ENCODE measurements around the gene KRTAP10-2. TPM values are rescaled to one million over a fixed set of nuclear protein-coding genes. Genes with fewer than 3 reads are reported as not detected.

The KRTAP10-2 gene
- total RNA-seq, 1 donor from 2014 or later, result not detected

DNA sequence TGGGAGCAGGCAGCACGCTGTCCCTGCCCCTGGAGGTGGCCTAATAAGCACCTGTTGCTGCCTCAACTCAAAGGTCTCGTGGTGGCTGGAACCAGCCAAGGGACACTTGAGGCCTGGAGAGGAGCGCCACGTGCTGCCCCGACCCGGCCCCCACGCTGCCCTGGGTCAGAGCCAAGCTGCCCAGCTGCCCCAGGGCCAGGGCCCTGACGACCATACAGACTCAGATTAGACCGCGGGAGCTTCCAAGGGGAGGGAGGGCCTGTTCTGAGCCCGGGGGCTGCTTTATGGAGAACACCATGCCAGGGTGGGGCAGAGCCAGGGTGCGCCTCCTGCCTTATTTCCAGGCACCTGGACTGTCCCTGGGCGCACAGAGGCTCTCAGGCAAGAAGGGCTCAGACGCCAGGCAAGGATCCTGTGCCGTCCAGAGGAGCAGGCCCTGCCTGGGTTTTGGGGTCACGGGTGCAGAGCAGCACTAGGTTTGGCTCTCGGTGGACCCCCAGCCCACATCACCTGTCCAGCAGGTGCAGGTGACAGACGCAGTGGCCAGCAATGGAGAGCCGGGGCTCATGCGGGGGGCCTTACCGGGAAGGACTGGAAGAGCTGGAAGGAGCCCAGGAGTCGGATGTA, 29.9 kb downstream of the KRTAP10-2 start:
- no peak for DNase-seq (ENCODE audit: extremely low spot score in 2 of 2)
- intact Hi-C loops (cut with DNase I), result no loop called here
- no peak for TF ChIP-seq POLR2A (IDR thresholded peaks at IDR 0.05)
- TF ChIP-seq, protein P1, sequence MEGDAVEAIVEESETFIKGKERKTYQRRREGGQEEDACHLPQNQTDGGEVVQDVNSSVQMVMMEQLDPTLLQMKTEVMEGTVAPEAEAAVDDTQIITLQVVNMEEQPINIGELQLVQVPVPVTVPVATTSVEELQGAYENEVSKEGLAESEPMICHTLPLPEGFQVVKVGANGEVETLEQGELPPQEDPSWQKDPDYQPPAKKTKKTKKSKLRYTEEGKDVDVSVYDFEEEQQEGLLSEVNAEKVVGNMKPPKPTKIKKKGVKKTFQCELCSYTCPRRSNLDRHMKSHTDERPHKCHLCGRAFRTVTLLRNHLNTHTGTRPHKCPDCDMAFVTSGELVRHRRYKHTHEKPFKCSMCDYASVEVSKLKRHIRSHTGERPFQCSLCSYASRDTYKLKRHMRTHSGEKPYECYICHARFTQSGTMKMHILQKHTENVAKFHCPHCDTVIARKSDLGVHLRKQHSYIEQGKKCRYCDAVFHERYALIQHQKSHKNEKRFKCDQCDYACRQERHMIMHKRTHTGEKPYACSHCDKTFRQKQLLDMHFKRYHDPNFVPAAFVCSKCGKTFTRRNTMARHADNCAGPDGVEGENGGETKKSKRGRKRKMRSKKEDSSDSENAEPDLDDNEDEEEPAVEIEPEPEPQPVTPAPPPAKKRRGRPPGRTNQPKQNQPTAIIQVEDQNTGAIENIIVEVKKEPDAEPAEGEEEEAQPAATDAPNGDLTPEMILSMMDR (IDR thresholded peaks at IDR 0.05), result no peak
- TF ChIP-seq POLR2AphosphoS5 (IDR thresholded peaks at IDR 0.05; ENCODE audit: insufficient read depth in 1 of 2, low read depth in 1 of 2), result no peak

DNA sequence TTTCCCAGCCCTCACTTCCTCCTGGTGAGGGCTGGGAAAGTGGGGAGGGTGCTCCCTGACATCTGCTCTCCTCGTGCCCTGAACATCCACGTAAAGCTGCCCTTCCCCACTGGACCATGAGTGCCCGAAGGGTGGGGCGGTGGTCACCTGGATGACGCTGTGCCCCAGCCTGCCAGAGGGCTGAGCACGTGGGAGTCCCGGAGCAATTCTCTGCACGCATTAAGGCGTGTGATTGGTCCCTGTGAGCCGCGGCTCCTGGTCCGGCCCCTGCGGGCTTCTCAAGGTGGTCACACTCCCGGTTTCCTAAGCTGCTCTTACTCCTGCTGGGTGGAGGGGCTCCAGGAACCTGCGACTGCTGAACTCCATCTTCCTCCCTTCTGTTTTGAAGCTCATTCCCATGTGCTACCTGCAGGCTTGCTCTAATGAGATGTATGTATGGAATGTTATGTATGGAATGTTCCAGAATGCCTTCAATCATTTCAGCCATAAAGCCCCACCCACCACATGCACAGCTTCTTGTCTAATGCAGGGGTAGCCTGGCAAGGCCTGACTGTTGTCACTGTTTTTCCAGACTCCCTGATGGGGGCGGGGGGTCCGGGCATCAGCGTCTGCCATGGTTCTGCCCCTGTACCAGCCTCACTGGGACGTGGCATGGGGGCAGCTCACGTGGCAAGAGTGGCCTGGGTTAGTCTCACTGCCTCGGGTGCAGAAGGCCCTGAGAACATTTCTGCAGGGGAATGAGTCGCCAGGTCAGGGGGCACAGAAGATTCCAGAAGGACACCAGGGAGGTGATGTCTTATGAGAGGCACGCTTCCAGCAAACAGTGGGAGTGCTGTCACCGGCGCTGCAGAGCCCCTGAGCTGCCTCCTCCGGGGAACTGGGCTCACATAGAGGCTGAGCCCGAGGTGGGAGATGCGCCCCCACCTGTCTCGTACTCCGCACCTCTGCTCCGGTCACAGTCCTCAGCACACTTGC, 30.7 kb downstream of the KRTAP10-2 start:
- Histone ChIP-seq H3K36me3 (no peaks in the 10 kb centered on the region), H3K27ac (no peak overlapping the region), H3K9me3 (no peaks in the 10 kb centered on the region), H3K4me3 (no peak overlapping the region), H3K27me3 (no peaks in the 10 kb centered on the region), H3K4me1 (no peaks in the 10 kb centered on the region)
- TF ChIP-seq, protein P1 (IDR thresholded peaks at IDR 0.05), result no peak
- TF ChIP-seq POLR2A (IDR thresholded peaks at IDR 0.05) (no peak), POLR2AphosphoS5 (IDR thresholded peaks at IDR 0.05; ENCODE audit: insufficient read depth in 1 of 2, low read depth in 1 of 2) (no peak)
- intact Hi-C loops (cut with DNase I), result no loop called here
- DNase-seq (ENCODE audit: extremely low spot score in 2 of 2), result no peak

More for the DNA sequence above, 29.9 kb downstream of the KRTAP10-2 start:
- H3K27me3 ChIP-seq, result no peaks in the 10 kb centered on the region
- no peak overlapping the region for H3K4me3 ChIP-seq
- H3K4me1 ChIP-seq, result no peaks in the 10 kb centered on the region
- no peaks in the 10 kb centered on the region for H3K9me3 ChIP-seq
- H3K27ac ChIP-seq, result no peak overlapping the region
- no peaks in the 10 kb centered on the region for H3K36me3 ChIP-seq

DNA sequence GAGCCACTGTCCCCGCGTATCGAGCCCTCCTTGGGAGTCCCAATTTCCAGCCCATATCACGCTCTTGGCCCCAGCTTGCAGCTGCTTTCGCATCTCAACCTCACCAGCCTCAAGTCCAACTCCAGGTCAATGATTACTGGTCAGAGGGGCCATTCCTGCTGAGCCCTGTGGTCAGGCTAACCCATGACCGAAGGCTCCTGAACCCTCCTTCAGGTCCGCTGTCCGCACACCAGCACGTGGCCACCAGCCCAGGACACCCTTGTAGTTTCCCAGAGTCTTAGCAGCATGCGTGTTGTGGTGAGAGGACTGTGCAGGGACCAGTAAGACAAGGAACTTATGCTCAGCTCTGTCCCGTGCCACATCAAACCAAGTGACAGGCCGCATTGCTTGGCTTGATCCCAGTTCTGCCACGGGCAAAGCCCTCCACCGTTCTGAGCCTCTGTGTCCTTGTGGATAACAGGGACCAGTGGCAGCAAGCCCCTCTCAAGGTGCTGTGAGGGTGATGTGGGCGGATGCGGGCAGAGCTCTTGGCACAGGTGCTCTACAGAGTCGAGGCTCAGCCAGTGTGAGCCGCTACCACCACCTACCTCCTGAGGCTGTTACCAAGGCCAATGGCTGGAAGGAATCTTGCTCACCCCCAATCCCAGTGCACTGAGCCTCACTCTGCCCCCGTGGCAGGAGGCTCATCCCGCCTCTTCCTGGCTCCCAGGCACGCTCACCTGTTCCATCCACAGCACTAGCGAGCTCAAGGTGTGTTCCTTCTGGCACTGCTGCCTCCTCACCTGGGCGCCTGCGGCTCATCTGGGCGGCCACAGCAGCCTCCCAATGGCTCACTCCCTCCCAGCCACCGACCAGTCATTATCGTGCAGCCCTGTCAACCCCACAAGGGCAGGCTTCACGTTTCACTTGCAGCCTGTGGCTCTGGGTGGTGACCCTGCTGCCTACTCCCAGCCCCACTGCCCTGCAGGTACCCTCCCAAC, 31.7 kb downstream of the KRTAP10-2 start:
- H3K4me1 ChIP-seq, result no peaks in the 10 kb centered on the region
- H3K4me3 ChIP-seq, result no peak overlapping the region
- intact Hi-C loops (cut with DNase I), result no loop called here
- no peaks in the 10 kb centered on the region for H3K9me3 ChIP-seq
- no peak for DNase-seq (ENCODE audit: extremely low spot score in 2 of 2)
- H3K27ac ChIP-seq, result no peak overlapping the region
- H3K36me3 ChIP-seq, result no peaks in the 10 kb centered on the region
- TF ChIP-seq POLR2A (IDR thresholded peaks at IDR 0.05), result no peak
- TF ChIP-seq, protein P1 (IDR thresholded peaks at IDR 0.05), result no peak
- no peak for TF ChIP-seq POLR2AphosphoS5 (IDR thresholded peaks at IDR 0.05; ENCODE audit: insufficient read depth in 1 of 2, low read depth in 1 of 2)
- H3K27me3 ChIP-seq, result no peaks in the 10 kb centered on the region

DNA sequence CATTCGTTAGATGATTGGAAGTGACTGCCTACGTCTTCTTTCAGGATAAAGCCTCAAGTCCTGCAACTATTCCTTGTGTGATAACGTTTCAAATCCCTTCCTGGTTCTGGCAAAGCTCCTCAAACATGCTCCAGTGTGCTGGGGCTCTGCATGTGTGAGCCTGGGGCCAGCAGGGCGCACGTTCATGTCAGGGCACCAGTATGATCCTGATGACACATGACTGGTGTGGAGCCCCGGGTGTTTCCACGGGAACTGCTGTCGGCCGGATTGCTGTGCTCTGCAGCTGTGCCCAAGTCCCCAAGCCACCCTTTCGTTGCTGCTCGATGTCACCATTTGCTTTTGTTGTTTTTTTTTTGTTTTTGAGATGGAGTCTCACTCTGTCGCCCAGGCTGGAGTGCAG, 32.6 kb downstream of the KRTAP10-2 start:
- TF ChIP-seq POLR2A (IDR thresholded peaks at IDR 0.05), result no peak
- TF ChIP-seq POLR2AphosphoS5 (IDR thresholded peaks at IDR 0.05; ENCODE audit: insufficient read depth in 1 of 2, low read depth in 1 of 2), result no peak
- TF ChIP-seq, protein P1 (IDR thresholded peaks at IDR 0.05), result no peak
- no peaks in the 10 kb centered on the region for H3K9me3 ChIP-seq
- no peaks in the 10 kb centered on the region for H3K4me1 ChIP-seq
- no peaks in the 10 kb centered on the region for H3K36me3 ChIP-seq
- no peak overlapping the region for H3K4me3 ChIP-seq
- no peak overlapping the region for H3K27ac ChIP-seq
- intact Hi-C loops (cut with DNase I), result no loop called here
- DNase-seq (ENCODE audit: extremely low spot score in 2 of 2), result no peak
- H3K27me3 ChIP-seq, result no peaks in the 10 kb centered on the region

Measured in vagina (tissue), 2 donors.